Transverse colon (tissue), 3 donors: Measurements from ENCODE around the gene CTTN.

Experiments
- EP300 ChIP-seq: sonication (generic); formaldehyde crosslinking; IDR thresholded peaks from one replicate; pipeline ENCODE4 v1.6.1; 2017; ENCODE audit warnings: antibody characterized with exemption, low read depth
- POLR2A ChIP-seq: fragments of 450-650 bp; IDR thresholded peaks from one replicate; pipeline ENCODE4 v1.6.1; 2016; ENCODE audit warnings: antibody characterized with exemption, mild to moderate bottlenecking, moderate library complexity
- TF ChIP-seq, protein P1 (sequence below), 5 experiments: fragments of 200-600 bp in 3 of 5; fragments of 450-650 bp in 2 of 5; sonication (generic) in 3 of 5; IDR thresholded peaks; 1 replicate in 2 of 5; 2 replicates in 3 of 5; pipeline ENCODE4 v1.5.1; 2016 to 2017; ENCODE audit warnings: antibody characterized with exemption in 5 of 5, inconsistent platforms in 3 of 5, mild to moderate bottlenecking in 2 of 5, moderate library complexity in 1 of 5

DNA sequence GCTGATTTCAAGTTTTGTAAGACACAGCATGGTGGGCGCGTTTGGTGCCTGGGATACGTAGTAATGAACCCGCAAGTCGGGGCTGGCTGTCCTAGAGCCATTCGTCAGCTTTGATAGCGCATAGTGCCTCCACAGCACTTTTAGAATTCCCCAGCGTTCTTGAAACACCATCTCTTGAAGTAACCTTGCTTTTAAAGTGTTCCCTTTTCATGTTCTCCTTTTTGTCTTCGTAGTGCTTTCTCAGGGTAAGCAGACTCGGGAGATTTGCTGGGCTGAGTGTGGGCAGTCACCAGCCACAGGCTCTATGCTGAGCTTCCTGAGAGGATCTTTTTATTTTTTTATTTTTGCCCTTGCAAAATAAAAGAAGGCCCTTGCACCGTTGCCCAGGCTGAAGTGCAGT is 39.6 kb upstream of the CTTN start:
- TF ChIP-seq, protein P1, sequence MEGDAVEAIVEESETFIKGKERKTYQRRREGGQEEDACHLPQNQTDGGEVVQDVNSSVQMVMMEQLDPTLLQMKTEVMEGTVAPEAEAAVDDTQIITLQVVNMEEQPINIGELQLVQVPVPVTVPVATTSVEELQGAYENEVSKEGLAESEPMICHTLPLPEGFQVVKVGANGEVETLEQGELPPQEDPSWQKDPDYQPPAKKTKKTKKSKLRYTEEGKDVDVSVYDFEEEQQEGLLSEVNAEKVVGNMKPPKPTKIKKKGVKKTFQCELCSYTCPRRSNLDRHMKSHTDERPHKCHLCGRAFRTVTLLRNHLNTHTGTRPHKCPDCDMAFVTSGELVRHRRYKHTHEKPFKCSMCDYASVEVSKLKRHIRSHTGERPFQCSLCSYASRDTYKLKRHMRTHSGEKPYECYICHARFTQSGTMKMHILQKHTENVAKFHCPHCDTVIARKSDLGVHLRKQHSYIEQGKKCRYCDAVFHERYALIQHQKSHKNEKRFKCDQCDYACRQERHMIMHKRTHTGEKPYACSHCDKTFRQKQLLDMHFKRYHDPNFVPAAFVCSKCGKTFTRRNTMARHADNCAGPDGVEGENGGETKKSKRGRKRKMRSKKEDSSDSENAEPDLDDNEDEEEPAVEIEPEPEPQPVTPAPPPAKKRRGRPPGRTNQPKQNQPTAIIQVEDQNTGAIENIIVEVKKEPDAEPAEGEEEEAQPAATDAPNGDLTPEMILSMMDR (IDR thresholded peaks at IDR 0.05): no peak
- TF ChIP-seq EP300: no peak
- no peak for TF ChIP-seq POLR2A
